LNCAP (cell line): Measurements from ENCODE around the gene ABCC1.

ENCODE experiments used
- CTCF ChIP-seq: fragments of 450-650 bp; IDR thresholded peaks from 2 replicates; pipeline ENCODE4 v1.5.1; 2017; ENCODE audit warnings: mild to moderate bottlenecking

The ABCC1 gene

DNA sequence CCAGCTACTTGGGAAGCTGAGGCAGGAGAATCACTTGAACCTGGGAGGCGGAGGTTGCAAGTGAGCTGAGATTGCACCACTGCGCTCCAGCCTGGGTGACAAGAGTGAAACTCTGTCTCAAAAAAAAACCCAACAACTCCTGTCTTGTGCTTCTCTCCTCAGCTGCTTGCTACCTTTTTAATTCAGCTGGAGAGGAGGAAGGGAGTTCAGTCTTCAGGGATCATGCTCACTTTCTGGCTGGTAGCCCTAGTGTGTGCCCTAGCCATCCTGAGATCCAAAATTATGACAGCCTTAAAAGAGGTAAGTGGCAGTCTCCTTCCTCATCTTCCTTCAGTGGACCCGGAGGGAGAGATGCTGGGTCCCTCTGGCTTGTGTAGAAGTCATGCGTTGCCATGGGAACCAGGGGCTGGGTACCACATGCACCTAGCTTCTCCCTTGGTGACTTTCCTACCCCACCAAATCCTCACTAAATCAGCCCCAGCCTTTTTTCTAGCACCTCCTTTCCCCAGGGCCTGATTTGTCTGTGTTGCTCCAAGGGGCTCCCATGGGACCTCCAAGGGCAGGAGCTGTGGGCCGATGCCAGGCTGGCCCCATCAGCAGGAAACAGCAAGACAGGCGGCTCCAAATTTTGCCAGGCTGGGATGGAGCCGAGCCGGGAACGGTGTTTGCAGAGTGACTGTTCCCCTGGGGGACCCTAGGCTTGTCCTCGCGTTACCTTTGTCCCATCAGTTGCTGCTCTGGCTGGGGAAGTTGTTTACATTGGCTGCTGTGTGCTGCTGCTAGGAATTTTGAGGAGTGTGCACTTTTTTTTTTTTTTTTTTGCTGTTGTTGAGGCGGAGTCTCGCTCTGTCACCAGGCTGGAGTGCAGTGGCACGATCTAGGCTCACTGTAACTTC is 65.2 kb downstream of the ABCC1 start:
- TF ChIP-seq CTCF: no peak

DNA sequence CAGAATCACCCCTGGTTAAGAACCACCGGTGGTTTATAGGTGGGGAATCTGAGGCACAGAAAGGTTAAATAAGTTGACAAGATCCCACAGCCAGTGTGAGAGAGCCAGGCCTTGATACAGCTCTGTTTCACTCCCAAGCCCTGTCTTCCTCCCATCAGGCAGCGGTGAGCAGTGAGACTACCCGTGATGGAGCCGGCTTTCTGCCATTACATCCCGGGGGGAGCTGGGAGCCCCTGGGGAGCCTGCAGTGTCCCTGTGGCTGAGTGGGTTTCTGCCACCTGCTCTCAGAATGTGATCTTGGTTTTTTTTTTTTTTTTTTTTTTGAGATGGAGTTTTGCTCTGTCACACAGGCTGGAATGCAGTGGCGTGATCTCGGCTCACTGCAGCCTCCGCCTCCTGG is 66.4 kb downstream of the ABCC1 start:
- no peak for TF ChIP-seq CTCF

GRCh38 chr16:16016388-16016964 is 67.1 kb downstream of the ABCC1 start:
- TF ChIP-seq CTCF: no peak

- TF ChIP-seq CTCF: no peak
Measured at GRCh38 chr16:16017812-16018211, 68.4 kb downstream of the ABCC1 start.

DNA sequence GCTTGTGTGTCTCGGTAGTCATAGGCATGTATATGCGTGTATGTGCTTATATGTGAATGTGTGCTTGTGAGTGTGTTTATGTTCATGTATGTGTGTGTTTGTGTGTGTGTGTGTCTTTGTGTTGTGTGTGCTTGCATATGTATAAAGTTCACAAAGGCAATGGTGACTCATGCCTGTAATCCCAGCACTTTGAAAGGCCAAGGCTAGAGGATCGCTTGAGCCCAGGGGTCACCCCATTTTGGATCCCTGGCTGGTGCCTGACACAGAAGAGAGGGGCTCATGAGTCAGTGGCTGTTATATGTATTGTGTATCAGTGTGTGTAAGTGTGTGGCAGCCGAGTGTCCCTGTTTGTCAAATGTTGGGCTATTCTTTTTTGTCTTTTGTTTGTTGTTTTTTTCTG is 69.3 kb downstream of the ABCC1 start:
- TF ChIP-seq CTCF: no peak

DNA sequence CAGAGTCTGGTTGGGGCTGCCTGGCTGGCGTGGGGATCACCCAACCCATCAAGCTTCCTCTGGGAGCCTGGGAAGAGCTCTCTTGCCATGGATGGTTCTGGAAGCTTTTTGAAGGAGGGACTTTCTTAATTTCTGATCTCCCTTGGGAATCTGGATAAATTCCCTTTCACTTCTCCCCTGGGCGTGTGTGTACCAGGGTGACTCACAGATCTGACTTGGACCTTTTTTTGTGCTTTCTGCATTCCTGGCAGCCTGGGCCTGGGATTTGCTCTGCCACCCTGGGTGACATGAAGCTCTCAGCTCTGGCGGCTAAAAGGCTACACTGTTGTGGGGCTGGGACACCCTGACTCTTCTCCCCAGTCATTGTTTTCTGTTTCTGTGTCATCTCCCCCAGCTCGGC is 70.1 kb downstream of the ABCC1 start:
- no peak for TF ChIP-seq CTCF

GRCh38 chr16:16020291-16020690 is 70.9 kb downstream of the ABCC1 start:
- TF ChIP-seq CTCF: no peak
